GM19395 (cell line): ENCODE results near the gene GRIA1.

ENCODE experiments used
- ATAC-seq: cut with Tn5 transposase; IDR thresholded peaks from one replicate; pipeline ENCODE4 v1.9.1; 2021; ENCODE audit warnings: mild to moderate bottlenecking, moderate library complexity; ENCODE audit not compliant: unreplicated experiment

The GRIA1 gene

GRCh38 chr5:153654504-153655200 lies 164.2 kb downstream of the GRIA1 start:
- ATAC-seq: no peak

- ATAC-seq: no peak
Observed at GRCh38 chr5:153655201-153655510, 164.7 kb downstream of the GRIA1 start.

- no peak for ATAC-seq
Observed at GRCh38 chr5:153658149-153658548, 167.7 kb downstream of the GRIA1 start.

DNA sequence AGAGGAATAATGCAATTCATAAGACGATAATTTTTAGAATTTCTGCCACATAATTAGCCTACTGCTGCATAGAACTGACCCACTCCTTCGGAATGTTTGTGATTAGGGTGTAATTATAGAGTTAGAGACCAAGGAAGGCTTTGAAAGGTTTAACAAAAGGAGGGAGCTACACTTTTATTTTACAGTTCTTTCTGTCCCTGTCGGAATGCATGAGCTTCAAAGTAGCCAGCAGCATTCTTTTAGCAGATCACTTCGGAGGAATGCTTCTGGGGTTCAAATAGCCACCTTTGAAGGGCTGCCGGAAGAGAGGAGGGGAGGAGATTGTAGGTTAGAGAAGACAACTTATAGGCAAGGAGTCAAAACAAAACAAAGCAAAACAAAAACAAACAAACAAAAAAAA lies 168.1 kb downstream of the GRIA1 start:
- no peak for ATAC-seq

DNA sequence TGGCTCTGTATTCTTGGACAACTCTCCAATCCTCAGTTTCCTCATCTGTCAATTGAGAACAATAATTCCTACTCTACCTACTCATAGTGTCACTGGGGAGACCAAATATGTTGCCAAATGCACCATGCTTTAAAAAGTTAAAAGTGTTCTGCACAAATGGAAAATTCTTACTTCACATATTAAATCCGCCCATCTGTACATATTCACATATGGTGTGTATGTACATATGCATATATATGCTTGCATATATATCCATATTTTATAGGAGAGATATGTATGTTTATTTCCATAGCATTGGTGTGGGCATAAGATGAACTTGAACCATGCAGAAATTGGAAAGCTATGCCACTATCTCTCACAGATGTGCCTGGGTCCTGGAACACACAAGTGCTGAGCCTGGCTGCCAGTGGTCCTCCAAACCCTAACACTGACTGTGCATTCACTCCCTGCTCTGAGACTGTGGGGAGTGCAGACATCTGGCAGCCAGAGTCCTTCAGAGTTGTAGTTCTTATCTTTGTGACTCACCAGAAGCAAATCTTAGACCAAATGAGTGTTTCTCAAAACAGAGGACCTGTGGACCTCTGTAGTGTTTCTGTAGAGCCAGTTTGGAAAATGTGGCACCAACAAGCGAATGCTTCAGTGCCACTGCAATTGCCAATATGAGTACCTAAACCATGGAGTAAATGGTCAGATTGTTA lies 168.7 kb downstream of the GRIA1 start:
- ATAC-seq: no peak

GRCh38 chr5:153660919-153661318 lies 170.4 kb downstream of the GRIA1 start:
- ATAC-seq: no peak

DNA sequence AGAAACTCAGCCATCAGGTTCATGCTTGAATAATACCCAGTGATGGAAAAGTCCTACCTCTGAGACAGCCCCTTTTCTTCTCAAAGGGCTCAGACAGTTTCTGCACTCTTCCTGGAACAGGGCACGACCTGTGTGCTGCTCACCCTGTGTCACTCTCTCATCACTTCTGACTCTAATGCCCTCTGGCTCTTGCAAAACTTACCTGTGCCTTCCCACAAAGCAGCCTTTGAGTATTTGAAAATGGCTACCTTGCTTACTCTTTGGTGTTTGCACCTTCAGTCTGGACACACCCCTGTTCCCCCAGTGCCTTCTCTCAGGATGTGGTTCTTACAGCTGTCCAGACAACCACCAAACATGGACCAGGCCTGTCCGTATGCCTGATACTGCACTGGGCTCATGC lies 171.4 kb downstream of the GRIA1 start:
- ATAC-seq: no peak

DNA sequence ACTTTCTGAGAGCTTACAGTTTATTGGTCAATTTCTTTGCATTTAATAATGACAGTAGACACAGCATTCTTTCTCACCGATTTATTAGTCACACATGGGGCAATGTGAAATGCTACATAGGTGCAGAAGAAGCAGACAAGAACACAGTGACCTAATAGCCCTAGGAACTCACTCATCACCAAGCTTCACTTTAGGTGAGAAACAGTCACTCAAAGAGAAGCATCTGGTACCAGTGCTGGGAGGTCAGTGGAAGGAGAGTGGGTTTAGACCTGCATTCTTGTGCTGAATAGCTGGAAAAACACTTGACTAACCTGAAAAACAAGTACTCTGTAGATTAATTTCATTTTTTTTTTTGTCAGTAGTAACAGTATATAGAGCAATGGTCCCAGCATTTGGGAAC lies 179.6 kb downstream of the GRIA1 start:
- ATAC-seq: no peak

DNA sequence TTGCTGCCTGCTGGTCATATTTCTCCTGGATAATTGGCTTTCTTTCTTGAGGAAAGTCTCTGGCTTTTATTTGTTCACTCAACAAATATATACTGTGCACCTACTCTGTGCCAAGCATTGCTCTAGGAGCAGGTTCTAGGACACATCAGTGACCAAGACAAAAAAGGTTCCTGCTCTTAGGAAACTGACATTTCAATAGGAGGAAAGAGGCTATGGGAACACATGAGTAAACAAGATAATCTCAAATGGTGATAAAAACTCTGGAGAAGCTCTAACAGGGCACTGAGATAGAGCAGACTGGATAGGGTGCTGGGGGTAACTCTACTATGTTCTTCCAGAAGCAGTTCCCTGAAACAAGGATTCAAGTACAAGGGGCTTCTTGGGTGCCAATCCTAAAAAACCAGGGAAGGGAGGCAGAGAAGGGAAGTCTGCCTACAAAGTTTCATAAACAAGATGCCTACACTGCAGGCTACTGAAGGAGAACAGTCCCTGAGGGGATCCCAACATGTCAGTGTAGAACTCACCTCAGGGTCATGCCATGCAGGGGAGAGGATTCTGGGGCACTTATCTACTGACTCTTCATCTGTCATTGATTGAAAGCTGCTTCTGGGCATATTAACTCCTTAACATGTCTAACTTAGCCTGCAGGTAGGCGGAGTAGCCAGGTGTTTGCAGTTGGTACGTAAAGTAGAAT lies 181.3 kb downstream of the GRIA1 start:
- ATAC-seq: no peak

- ATAC-seq: no peak
Observed at GRCh38 chr5:153672347-153673090, 182.0 kb downstream of the GRIA1 start.

GRCh38 chr5:153674356-153674755 lies 183.9 kb downstream of the GRIA1 start:
- ATAC-seq: no peak

GRCh38 chr5:153676406-153676805 lies 185.9 kb downstream of the GRIA1 start:
- no peak for ATAC-seq

- no peak for ATAC-seq
Observed at GRCh38 chr5:153676821-153677220, 186.4 kb downstream of the GRIA1 start.

- no peak for ATAC-seq
Observed at GRCh38 chr5:153678617-153679329, 188.3 kb downstream of the GRIA1 start.

- no peak for ATAC-seq
Observed at GRCh38 chr5:153690236-153690635, 199.8 kb downstream of the GRIA1 start.

DNA sequence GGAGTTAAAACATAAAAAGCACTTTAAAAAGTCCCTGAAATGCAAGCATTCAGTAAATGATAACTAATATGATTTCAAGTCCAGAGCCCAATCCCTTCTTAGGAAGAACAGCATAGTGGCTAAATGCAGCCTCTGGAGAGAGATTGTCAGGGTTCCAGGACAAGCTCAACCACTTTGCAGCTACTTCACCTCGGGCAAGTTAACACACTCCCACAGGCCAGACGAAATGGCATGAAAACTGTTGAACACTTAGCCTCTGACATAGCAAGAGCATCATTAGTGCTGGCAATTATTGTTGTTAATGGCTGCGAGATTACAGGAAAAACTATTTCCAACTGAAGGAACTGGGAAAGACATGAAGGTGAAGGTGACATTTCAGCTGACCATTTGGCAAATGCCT lies 205.8 kb downstream of the GRIA1 start:
- no peak for ATAC-seq

DNA sequence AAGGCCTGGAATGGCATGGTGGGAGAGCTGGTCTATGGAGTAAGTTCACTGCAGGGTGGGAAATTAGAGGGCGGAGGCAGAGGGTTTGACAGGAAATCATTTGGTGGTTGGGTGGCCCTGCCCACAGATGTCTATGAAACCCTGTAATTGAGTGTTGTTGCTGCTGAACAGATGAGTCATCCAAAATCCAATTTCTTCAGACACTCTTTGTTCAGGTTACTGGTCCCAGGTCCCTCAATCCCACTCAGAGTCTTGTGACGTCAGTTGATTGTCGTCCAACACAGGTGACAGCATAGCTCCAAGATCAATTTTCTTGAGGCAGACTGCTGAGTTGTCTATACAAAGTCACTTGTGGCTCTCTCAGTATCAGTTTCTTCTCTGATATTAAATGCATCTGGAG lies 208.6 kb downstream of the GRIA1 start:
- ATAC-seq: no peak

- ATAC-seq: no peak
Observed at GRCh38 chr5:153700940-153701339, 210.5 kb downstream of the GRIA1 start.

GRCh38 chr5:153702265-153702664 lies 211.8 kb downstream of the GRIA1 start:
- ATAC-seq: no peak

- no peak for ATAC-seq
Observed at GRCh38 chr5:153704110-153704509, 213.6 kb downstream of the GRIA1 start.

DNA sequence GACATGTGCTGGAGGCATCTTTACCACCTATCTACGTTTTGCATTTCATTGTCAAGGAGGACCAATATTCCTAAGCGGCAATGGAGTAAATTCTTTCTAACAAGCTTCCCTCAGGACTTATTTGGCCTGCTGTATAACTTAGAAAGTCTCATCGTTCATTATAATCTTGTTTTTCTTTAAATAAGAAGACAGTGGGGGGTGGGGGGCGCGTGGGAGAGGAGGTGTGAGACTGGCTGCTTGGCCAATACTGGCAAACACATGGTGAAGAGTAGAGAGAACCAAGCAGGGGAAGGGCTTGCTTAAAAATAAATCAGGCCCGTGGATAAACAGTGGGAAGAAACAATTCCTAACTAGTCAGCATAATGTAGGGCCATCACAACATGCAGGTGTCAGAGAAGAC lies 217.2 kb downstream of the GRIA1 start:
- ATAC-seq: no peak
